Muscle of back (tissue), 11 donors: Measurements from ENCODE around the gene E2F1. TPM values are rescaled to one million over a fixed set of nuclear protein-coding genes. Genes with fewer than 3 reads are reported as not detected.
"Not testable (repeated sequence)": the region's sequence is repeated elsewhere in the genome, so short reads cannot be mapped to it uniquely, and the experiment has no call there.

Experiments used
- DNase-seq, 3 donors: peaks; one replicate each; pipeline versions ENCODE4 v3.0.0 to v3.0.0-alpha.2; 2013
- polyA plus RNA-seq, 10 donors: library from polyadenylated mRNA; unstranded; fragments of 120-200 nt; gene quantifications; one replicate each; pipeline ENCODE4 v1.2.1, GENCODE V29; 2013; ENCODE audit not compliant: insufficient read length in 10 of 10

E2F1 gene
- polyA plus RNA-seq, 10 donors, result 9.2 to 16.5 (median 10.6) TPM

DNA sequence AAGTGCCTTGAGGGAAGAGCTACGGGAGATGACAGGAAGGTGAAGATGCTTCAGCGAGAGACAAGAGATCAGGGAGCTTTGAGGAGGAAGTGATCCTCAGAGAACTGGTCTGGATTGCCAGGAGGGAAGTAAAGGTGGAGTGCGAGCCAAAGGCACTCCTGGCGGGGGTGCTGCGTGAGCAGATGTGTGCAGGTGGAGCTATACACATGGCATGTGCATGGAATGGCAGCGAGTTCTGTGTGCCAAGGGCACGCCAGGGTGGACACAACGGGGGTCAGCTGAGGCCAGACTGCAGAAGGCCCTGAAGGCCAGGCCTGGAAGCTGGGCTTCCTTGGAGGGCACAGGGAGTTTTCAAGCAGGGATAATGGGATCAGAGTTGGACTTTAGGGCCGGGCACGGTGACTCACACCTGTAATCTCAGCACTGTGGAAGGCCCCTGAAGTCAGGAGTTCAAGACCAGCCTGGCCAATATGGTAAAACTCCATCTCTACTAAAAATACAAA lies 27.7 kb upstream of the E2F1 start:
- no peak for DNase-seq

DNA sequence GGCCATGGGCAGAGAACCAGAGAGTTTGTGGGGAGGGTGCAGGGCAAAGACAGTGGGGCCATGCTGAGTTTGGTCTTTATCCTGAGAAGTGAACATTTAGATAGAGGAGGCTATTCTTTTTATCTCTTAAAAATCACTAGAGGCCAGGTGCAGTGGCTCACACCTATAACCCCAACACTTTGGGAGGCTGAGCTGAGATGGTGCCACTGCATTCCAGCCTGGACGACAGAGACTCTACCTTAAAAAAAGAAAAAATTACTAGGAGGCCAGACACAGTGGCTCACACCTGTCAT lies 25.2 kb upstream of the E2F1 start:
- DNase-seq, result no peak

DNA sequence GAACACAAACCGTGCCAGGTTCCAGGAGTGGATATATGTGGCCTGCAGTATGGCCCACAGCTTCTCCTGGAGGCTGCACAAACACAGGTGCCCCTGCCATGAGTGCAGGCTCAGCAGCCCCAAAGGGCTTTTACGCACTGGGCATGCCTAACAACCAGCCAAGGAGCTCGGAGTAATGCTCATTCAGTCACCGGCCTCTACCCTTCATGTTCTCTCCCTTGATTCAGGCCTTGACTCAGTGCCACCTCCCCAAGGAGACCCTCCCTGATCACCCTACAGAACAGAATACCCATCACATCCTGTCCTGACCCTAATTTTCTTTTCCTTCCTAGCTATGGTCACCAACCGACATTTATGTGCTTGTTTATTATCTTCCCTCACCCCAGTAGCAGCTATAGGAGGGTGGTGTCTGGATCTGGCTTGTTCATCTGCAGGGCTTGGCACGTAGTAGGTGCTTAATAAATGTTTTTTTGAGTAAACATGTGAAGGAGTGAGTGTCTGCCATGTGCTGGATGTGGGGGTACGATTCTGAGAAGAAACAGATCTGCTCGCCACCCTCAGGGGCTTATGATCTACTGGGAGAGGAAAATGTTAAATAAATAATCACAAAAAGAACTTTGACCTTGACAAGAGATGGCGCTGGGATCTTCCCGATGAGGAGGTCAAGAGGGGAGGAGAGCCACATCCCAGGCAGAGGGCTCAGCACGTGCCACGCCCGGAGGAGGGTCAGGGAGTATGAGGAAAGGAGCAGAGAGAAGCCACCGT lies 24.7 kb upstream of the E2F1 start:
- no peak for DNase-seq

DNA sequence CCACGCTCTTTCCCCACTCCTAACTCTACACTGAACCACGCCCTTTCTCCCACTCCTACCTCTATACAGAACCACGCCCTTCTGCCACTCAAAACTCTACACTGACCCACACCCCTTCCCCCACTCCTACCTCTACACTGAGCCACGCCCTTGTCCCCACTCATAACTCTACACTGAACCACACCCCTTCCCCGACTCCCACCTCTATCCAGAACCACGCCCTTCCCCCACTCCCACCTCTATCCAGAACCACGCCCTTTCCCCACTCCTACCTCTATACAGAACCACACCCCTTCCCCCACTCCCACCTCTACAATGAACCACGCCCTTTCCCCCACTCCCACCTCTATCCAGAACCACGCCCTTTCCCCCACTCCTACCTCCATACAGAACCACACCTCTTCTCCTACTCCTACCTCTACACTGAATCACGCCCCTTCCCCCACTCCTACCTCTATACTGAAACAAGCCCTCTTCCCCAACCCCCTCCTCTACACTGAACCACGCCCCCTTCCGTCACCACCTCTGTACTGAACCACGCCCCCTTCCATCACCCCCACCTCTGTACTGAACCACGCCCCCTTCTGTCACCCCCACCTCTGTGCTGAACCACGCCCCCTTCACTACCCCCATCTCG lies 23.8 kb upstream of the E2F1 start:
- no peak for DNase-seq

DNA sequence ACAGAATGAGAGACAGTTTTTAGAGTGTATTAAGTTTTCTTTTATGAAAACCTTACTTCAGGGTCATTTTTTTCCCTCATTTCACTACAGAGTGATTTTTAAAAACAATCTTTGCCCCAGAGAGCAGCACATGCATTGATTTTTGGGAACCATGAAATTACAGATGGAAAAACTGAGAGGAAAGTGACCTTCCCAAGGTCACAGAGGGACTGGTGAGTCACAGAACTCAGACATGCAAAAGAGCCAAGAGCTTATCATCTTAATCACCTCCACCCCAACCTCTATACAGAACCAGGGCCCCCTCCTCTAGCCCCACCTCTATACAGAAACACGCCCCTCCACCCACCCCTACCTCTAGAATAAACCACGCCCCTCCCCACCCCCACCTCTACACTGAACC lies 23.2 kb upstream of the E2F1 start:
- DNase-seq, result no peak

DNA sequence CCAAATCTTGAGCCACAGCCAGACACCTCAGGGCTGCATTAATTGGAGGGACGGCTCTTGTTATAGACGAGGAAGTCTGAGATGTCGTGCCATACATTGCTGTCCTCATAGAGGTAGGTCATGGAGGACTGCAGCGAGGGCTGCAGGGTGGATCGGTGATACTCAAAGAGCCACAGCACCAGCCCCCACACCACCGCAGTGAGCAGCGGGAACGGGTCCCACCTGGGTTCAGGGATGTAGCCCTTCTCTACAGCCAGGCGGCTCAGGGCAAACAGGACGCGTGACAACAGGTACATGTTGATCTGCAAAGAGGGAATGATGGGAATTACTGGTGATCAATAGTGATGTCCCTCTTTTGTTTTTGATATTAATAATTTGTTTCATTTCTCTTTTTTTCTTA lies 21.5 kb upstream of the E2F1 start:
- DNase-seq, result no peak

DNA sequence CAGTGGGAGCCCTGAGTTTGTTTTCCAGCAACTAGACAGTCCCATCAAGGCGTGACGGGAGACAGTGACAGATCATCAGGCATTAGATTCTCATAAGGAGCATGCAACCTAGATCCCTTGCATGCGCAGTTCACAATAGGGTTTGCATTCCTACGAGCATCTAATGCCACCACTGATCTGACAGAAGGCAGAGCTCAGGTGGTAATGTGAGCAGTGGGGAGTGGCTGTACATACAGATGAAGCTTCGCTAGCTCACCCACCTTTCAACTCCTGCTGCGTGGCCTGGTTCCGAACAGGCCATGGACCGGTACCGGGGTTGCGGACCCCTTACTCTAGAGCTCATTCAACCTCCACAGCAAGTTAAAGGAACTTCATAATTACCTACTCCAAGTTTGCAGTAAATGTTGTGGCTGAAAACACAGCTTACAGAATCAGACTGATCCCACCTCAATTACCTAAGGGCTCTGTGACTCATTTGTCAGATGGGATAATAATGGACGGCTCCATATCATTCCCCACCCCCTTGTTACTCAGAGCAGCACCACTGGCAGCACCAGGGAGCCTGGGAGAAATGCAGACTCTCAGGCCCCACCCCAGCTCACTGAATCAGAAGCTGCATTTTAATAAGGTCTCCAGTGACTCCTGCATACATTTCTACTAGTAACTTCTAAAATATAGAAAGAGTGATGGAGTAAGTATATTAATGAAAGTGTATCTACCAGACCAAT lies 18.2 kb upstream of the E2F1 start:
- no peak for DNase-seq

DNA sequence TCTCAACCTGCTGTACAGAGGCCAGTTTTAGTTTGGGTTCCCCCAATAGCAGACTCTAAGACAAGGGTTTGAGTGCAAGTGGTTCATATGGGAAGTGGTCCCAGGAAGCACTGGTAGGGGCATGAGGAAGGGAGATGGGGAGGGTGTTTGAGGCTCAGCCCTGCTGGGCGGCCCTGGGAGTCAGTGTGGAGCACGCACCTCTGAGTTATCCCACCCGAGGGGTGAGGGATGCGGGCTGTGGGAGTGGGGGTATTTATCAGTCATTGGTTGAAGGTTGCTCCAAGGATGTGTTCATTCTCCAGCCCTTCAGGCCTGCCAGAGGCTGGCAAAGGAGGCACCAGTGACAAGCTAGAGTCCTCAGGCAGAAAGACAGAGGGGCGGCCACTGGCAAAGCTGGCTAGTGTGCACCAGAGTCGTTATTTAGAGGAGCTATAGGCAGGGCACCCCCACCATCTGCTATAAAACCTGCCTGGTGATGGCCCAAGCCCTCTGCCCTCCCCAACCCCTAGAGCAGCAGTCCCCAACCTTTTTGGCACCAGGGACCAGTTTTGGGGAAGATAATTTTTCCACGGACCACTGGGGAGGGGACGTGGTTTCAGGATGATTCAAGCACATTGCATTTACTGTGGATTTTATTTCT lies 17.4 kb upstream of the E2F1 start:
- no peak for DNase-seq

DNA sequence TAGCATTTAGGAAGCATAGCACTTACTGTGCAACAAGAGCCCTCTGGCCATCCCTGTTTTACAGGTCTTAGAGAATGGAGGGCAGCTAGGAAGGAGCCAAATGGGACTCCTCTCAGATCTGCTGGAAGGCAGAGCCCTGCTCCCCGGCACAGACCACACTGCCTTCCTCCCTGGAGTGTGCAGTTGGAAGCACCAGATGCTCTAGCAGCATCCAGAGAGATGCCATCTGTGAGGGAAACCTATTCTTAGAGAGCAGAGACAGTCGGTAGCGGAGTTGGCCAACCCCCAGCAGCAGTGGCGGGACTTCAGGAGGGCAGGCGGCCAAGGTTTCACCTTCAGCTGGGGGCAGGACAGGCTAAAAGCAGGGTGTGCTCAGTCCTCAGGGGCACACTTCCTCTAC lies 16.7 kb upstream of the E2F1 start:
- DNase-seq, result peak in 2 of 3 donors; percentile 26 to 34

DNA sequence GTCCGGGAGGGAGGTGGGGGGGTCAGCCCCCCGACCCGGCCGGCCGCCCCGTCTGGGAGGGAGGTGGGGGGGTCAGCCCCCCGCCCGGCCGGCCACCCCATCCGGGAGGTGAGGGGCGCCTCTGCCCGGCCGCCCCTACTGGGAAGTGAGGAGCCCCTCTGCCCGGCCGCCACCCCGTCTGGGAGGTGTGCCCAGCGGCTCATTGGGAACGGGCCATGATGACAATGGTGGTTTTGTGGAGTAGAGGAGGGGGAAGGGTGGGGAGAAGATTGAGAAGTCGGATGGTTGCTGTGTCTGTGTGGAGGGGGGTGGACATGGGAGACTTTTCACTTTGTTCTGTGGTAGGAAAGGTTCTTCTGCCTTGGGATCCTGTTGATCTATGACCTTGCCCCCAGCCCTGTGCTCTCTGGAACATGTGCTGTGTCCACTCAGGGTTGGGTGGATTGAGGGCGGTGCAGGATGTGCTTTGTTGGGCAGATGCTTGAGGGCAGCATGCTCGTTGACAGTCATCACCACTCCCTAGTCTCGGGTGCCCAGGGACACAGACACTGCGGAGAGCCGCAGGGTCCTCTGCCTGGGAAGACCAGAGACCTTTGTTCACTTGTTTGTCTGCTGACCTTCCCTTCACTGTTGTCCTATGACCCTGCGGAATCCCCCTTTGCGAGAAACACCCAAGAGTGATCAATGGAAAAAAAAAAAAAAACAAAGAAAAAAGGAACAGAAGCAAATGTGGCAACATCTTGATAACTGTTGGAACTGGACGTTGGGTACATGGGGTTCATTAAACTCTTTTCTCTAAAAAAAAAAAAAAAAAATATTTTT lies 15.7 kb upstream of the E2F1 start:
- no peak for DNase-seq

DNA sequence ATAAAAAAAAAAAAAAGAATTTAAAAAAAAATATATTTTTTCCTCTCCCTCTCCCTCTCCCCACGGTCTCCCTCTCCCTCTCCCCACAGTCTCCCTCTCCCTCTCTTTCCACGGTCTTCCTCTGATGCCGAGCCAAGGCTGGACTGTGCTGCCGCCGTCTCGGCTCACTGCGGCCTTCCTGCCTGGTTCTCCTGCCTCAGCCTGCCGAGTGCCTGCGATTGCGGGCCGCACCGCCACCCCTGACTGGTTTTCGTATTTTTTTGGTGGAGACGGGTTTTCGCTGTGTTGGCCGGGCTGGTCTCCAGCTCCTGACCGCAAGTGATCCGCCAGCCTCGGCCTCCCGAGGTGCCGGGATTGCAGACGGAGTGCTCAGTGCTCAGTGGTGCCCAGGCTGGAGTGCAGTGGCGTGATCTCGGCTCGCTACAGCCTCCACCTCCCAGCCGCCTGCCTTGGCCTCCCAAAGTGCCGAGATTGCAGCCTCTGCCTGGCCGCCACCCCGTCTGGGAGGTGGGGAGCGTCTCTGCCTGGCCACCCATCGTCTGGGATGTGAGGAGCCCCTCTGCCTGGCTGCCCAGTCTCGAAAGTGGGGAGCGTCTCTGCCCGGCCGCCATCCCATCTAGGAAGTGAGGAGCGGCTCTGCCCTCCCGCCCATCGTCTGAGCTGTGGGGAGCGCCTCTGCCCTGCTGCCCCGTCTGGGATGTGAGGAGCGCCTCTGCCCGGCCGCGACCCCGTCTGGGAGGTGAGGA lies 14.7 kb upstream of the E2F1 start:
- DNase-seq, result not testable (repeated sequence)

DNA sequence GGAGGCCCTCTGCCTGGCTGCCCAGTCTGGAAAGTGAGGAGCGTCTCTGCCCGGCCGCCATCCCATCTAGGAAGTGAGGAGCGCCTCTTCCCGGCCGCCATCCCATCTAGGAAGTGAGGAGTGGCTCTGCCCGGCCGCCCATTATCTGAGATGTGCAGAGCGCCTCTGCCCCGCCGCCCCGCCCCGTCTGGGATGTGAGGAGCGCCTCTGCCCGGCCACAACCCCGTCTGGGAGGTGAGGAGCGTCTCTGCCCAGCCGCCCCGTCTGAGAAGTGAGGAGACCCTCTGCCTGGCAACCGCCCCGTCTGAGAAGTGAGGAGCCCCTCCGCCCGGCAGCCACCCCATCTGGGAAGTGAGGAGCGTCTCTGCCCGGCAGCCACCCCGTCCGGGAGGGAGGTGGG lies 12.8 kb upstream of the E2F1 start:
- DNase-seq, result not testable (repeated sequence)

DNA sequence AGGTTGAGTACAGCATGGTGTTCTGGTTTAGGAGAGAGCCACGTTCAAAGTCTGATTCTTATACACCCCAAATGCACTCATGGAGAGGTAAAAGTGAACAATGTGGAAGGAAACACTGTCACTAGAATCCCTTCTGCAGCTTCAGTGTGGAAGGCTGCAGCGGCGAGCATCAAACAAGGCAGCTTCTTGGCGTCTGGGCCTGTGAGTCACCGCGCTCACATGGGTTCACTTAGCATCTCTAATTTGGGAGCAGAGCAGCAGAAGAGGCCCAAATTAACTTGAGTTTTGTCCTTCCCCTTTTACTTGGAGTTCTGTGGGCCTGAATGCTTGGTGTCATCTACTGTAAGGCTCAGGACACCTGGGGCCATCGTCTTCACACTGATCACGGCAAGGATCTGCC lies 10.9 kb upstream of the E2F1 start:
- peak; percentile 71 to 84 (median 73) for DNase-seq

DNA sequence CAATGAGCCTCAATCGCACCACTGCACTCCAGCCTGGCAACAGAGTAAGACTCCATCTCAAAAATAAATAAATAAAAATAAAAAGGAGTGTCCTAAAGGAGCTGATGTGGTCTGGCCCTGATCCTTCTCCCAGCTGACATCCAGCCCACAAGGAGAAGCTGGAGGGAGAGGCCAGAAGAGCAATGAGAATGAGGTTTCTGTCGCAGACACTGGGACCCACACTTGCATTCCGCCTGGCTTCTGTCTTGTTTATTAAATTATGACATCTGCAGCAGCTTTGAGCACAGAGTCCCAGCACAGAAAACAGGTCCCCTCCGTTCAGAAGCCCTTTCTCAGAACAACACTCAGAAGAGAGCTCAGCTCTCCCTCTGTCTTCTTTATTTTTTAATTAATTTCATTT lies 10.3 kb upstream of the E2F1 start:
- DNase-seq, result no peak

DNA sequence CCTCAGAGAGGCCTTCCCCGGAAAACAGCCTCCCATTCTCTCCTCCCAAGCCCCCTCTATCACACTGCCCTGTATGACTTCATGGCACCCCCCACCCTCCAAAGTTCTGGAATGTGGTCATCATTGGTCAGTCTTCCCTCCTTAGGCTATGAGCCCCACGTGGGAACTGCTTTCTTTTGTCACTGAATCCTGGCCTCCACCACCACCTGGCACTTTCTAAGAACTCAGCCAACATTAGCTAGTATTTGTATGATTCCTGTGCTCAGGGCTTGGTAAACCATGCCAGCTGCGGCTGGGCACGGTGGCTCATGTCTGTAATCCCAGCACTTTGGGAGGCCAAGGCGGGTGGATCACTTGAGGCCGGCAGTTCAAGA lies 8.4 kb upstream of the E2F1 start:
- no peak for DNase-seq

DNA sequence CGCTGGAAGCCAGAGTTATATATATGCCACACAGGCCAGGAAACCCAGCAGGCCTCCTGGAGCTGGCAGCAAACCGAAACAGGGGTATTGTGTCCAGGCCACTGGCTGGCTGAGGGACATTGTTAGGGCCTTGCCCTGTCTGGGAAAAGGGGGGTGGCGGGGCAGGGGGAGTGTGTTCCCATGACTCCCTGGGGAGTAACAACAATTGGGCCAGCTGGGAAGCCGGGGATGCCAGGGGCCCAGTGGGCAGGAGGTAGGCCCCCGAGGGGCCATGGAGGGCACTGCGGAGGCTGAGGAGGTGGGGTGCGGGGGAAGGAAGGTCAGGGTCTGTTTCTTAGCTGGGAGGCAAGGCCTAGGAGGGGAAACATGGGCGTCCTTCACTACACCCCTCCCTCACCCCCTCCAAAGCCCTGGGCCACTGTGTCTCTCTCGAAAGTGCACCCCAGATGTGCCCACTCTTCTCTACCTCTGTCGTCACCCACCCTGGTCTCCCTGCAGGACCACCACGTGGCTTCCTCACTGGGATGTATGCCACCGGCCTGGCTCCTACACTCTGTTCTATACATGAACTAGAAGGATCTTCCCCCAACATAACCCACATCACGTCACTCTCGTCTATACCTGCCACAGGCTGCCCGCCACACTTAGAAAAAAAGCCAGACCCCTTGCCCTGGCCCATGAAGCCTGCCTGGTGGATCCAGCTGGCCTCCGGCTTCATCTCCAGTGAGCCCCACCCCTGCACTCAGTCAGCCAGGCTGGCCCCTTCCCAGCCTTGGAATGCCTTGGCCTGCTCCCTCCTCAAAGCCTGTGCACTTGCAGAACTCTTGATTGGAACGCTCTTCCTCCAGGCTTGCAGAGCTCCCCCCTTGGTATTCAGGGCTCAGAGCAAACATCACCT lies 7.8 kb upstream of the E2F1 start:
- DNase-seq, result peak in 2 of 3 donors; percentile 77 to 84

DNA sequence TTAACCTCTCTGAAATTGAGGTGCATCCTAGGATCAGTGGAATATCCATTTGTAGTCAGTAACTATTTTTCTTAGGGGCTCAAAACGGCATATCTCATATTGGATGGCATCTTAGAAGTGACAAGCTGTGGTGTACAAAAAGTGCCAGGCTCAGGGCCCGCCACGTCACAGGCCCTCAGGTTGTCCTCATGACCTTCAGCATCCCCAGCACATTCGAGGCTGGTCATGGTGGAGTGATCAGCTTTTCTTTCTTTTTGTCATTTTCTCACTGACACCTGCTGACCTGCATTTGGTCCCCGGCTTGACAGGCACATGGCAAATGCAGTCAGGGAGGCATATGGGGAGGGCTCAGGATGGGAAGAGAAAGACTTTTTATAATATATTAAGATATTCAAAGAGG lies 7.1 kb upstream of the E2F1 start:
- DNase-seq, result no peak

DNA sequence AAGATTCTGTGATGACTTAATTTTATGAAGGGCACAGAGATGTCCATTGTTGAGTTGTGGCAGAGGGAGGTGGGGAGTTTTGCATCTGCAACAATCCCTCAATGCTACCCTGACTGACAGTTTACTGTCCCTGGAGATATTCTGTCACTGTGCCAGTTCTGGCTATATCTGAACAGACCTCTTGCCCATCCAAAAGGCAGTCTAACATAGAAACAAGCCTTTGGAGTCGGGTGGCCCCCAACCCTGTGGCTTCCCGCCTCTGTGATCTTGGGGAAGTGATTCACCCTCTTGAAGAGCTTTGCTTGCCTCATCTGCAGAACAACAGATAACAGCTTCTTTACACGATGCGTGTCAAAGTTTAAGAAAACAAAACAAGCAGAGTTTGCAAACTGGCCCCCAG lies 3.8 kb upstream of the E2F1 start:
- no peak for DNase-seq

DNA sequence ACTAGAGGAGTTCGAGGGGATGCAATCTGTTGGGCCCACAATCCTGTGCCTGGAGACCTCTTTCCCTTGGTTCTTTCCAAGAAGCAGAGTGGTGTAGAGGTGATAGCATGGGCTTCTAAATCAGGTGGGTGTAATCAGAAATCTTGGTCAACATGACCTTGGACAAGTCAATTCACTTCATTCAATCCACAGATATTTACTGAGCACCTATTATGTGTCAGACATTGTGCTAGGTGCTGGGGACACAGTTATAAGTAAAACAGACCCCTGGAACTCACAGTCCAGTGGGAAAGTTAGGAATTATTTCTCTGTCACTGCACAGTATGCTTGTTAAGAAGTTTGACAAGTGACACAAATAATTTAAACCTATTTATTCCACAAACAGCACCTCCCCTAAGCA lies 3.3 kb upstream of the E2F1 start:
- DNase-seq, result no peak

DNA sequence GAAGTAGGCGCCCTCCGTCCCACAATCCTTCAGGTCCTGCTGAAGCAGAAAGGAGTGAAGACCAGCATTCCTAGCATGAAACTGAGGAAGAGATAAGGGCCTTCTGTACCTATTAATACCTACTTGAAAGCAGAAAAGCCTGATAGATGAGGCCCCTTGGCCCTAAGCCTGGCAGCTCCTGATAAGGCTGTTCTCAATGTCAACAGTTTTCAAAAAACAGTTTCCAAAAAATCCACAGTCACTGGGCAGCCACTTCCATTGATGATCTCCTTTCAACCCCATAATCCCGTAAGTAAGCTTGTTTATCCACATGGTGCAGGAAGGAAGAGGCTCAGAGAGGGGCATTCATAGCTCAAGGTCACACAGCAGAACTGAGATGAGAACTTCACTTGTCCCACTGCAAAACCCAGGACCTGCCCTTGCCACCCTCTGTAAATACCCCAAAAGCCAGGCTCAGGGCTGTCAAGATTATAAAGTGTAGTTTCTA lies 2.8 kb upstream of the E2F1 start:
- no peak for DNase-seq
